A549 (cell line): Measurements from ENCODE around the gene MYO10. TPM values are rescaled to one million over a fixed set of nuclear protein-coding genes. Genes with fewer than 3 reads are reported as not detected.

Experiments used
- ATAC-seq, 2 experiments: fragments of 200-7000 bp in 1 of 2; fragments of >200 bp in 1 of 2; cut with Nextera tagmentation in 1 of 2; cut with Tn5 transposase in 1 of 2; 3 replicates each; pipeline versions ENCODE4 v1.8.0 to v1.9.1; 2018 to 2020; ENCODE audit warnings: mild to moderate bottlenecking in 1 of 2, moderate library complexity in 1 of 2
- CTCF ChIA-PET: fragments of 300-600 bp; sonication (Branson Sonifier 250); formaldehyde crosslinking; extraction: SDS; loops from one replicate; lab custom pipeline; 2021; ENCODE audit warnings: antibody characterized with exemption, inconsistent platforms; lab: Yijun Ruan, JAX
- POLR2A ChIA-PET: fragments of 350-600 bp; formaldehyde crosslinking; extraction: SDS; loops from one replicate; lab custom pipeline; 2021; ENCODE audit warnings: antibody characterized with exemption, inconsistent platforms; lab: Yijun Ruan, JAX
- DNase-seq, 2 experiments: peaks; one replicate each; pipeline versions ENCODE4 v3.0.0 to v3.0.0-alpha.2; 2011 to 2016; ENCODE audit warnings: low read depth in 1 of 2, low spot score in 1 of 2
- FAIRE-seq: peaks from 2 replicates; lab custom pipeline; 2011; peaks lifted over from hg19 to GRCh38; lab: Jason Lieb, UNC
- H3K27ac ChIP-seq, 2 experiments: fragments of >200 bp; sonication (Bioruptor Twin); formaldehyde crosslinking; 3 replicates each; pipeline ENCODE4 v1.5.1; 2016 to 2017
- H3K4me1 ChIP-seq: fragments of >200 bp; sonication (Bioruptor Twin); formaldehyde crosslinking; 3 replicates; pipeline ENCODE4 v1.6.1; 2016
- H3K4me2 ChIP-seq: fragments of >200 bp; sonication (Bioruptor Twin); formaldehyde crosslinking; 3 replicates; pipeline ENCODE4 v1.6.1; 2016
- H3K4me3 ChIP-seq: fragments of >200 bp; sonication (Bioruptor Twin); formaldehyde crosslinking; 3 replicates; pipeline ENCODE4 v1.5.1; 2016
- H3K9me3 ChIP-seq: fragments of >200 bp; sonication (Bioruptor Twin); formaldehyde crosslinking; 3 replicates; pipeline ENCODE4 v1.6.1; 2016
- BCL3 ChIP-seq: fragments of >200 bp; sonication (Bioruptor Twin); formaldehyde crosslinking; IDR thresholded peaks from 3 replicates; pipeline ENCODE4 v1.6.1; 2016
- CBX2 ChIP-seq: fragments of 200-600 bp; sonication (generic); IDR thresholded peaks from 2 replicates; pipeline ENCODE4 v1.6.1; 2016; ENCODE audit warnings: low read depth, mild to moderate bottlenecking, borderline replicate concordance
- CBX8 ChIP-seq: fragments of 200-600 bp; sonication (generic); IDR thresholded peaks from 2 replicates; pipeline ENCODE4 v1.6.1; 2016
- E2F6 ChIP-seq: IDR thresholded peaks from 2 replicates; pipeline ENCODE4 v1.6.1; 2012; ENCODE audit warnings: low read depth, borderline replicate concordance
- EHMT2 ChIP-seq: fragments of 200-600 bp; sonication (generic); IDR thresholded peaks from 2 replicates; pipeline ENCODE4 v1.6.1; 2016; ENCODE audit warnings: antibody characterized with exemption, low read depth, mild to moderate bottlenecking, moderate library complexity
- ESRRA ChIP-seq: fragments of 150-350 bp; IDR thresholded peaks from 2 replicates; pipeline ENCODE4 v1.6.1; 2014; ENCODE audit warnings: mild to moderate bottlenecking, low read length, borderline replicate concordance
- FOSB ChIP-seq: fragments of 250-450 bp; sonication (Bioruptor Pico); IDR thresholded peaks from 2 replicates; pipeline ENCODE4 v1.5.0; 2020; ENCODE audit warnings: mild to moderate bottlenecking, moderate library complexity
- FOXS1 ChIP-seq: fragments of 250-450 bp; sonication (Bioruptor Pico); IDR thresholded peaks from 2 replicates; pipeline ENCODE4 v1.5.0; 2020; ENCODE audit warnings: mild to moderate bottlenecking, moderate library complexity
- HEYL ChIP-seq: fragments of 250-450 bp; sonication (Bioruptor Pico); IDR thresholded peaks from 2 replicates; pipeline ENCODE4 v1.8.0; 2021; ENCODE audit warnings: mild to moderate bottlenecking, moderate library complexity
- HMGXB4 ChIP-seq: fragments of 250-450 bp; sonication (Bioruptor Pico); IDR thresholded peaks from 2 replicates; pipeline ENCODE4 v1.5.0; 2021; ENCODE audit warnings: mild to moderate bottlenecking, moderate library complexity, borderline replicate concordance
- HOXA7 ChIP-seq: fragments of 250-450 bp; sonication (Bioruptor Pico); IDR thresholded peaks from 2 replicates; pipeline ENCODE4 v1.5.0; 2020; ENCODE audit warnings: mild to moderate bottlenecking, moderate library complexity
- HOXB13 ChIP-seq: fragments of 250-450 bp; sonication (Bioruptor Pico); IDR thresholded peaks from 2 replicates; pipeline ENCODE4 v1.5.0; 2020; ENCODE audit warnings: low read depth, mild to moderate bottlenecking, moderate library complexity
- JUN ChIP-seq, 2 experiments: fragments of >200 bp; sonication (Bioruptor Twin); formaldehyde crosslinking; IDR thresholded peaks; 2 replicates in 1 of 2; 3 replicates in 1 of 2; pipeline ENCODE4 v1.6.1; 2016 to 2017
- JUNB ChIP-seq: fragments of >200 bp; sonication (Bioruptor Twin); formaldehyde crosslinking; IDR thresholded peaks from 2 replicates; pipeline ENCODE4 v1.6.1; 2016
- KDM1A ChIP-seq: fragments of 200-600 bp; sonication (generic); IDR thresholded peaks from 2 replicates; pipeline ENCODE4 v1.6.1; 2016; ENCODE audit warnings: low read depth, mild to moderate bottlenecking
- KDM5A ChIP-seq: fragments of 200-600 bp; sonication (generic); IDR thresholded peaks from 2 replicates; pipeline ENCODE4 v1.6.1; 2016; ENCODE audit warnings: antibody characterized with exemption, mild to moderate bottlenecking
- MYC ChIP-seq: IDR thresholded peaks from 2 replicates; pipeline ENCODE4 v1.6.1; 2012; ENCODE audit warnings: mild to moderate bottlenecking, inconsistent platforms, low read length, improper control_type of control experiment, borderline replicate concordance
- NFE2L2 ChIP-seq: fragments of 150-350 bp; conservative IDR thresholded peaks from 2 replicates; pipeline ENCODE4 v1.6.1; 2014; ENCODE audit warnings: low read length
- NPAS2 ChIP-seq: fragments of 250-450 bp; sonication (Bioruptor Pico); IDR thresholded peaks from 2 replicates; pipeline ENCODE4 v1.8.0; 2022; ENCODE audit warnings: mild to moderate bottlenecking, moderate library complexity, borderline replicate concordance
- PHF8 ChIP-seq: fragments of 200-600 bp; sonication (generic); IDR thresholded peaks from 2 replicates; pipeline ENCODE4 v1.6.1; 2016; ENCODE audit warnings: low read depth, mild to moderate bottlenecking, antibody characterized with exemption, moderate library complexity, borderline replicate concordance
- POLR2A ChIP-seq: IDR thresholded peaks from 2 replicates; pipeline ENCODE4 v1.6.1; 2012; ENCODE audit warnings: mild to moderate bottlenecking, low read length
- USF2 ChIP-seq: fragments of 450-650 bp; IDR thresholded peaks from 2 replicates; pipeline ENCODE4 v1.6.1; 2014; ENCODE audit warnings: antibody characterized with exemption
- WGBS: methylation state at CpG from one replicate; pipeline ENCODE4 v1.1.6; 2017; ENCODE audit errors: missing lambda C conversion rate; 5-methylcytosine and 5-hydroxymethylcytosine counted together
- polyA plus RNA-seq, 4 experiments: library from polyadenylated mRNA; depleted of rRNA in 3 of 4; stranded (reverse); fragments of >200 nt; fragmentation: RNase III in 1 of 4; extraction: RNeasy Plus Mini Kit Qiagen cat#74134 plus additional on column Dnase treatment in 1 of 4; gene quantifications; 2 replicates in 3 of 4; 3 replicates in 1 of 4; pipeline ENCODE4 v1.2.3, GENCODE V29; 2011 to 2017

The MYO10 gene
- polyA plus RNA-seq, 2 of the 4 experiments (the other 2 are of a cell fraction), result 68.0 to 68.5 TPM

GRCh38 chr5:16625096-16625495 lies 311.0 kb downstream of the MYO10 start:
- 70% methylated on average over 3 of the region's 3 CpGs for WGBS
- Histone ChIP-seq H3K27ac (no peak overlapping the region), H3K4me1 (no peaks in the 10 kb centered on the region), H3K4me3 (no peak overlapping the region), H3K9me3 (no peaks in the 10 kb centered on the region; the same call in 2 of the 3 replicates), H3K4me2 (no peak overlapping the region)
- no peak for DNase-seq
- FAIRE-seq, result no peak
- TF ChIP-seq PHF8 (no peak), NPAS2 (CRISPR knock-in tag) (no peak), FOXS1 (no peak)
- POLR2A ChIA-PET, result no interaction called here
- no peak for ATAC-seq
- CTCF ChIA-PET, result interaction anchor here (0.8 kb wide), 1 partner anchor 21 kb away, joined by 3 read pairs; no protein-coding TSS in a partner anchor

- 54% methylated on average over 2 of the region's 2 CpGs for WGBS
- Histone ChIP-seq H3K9me3 (no peaks in the 10 kb centered on the region), H3K4me2 (no peak overlapping the region), H3K4me3 (no peak overlapping the region), H3K4me1 (peaks cover 6% of the 10 kb centered on the region), H3K27ac (no peak overlapping the region)
- DNase-seq (no peak), FAIRE-seq (no peak), ATAC-seq (no peak)
- POLR2A ChIA-PET, result interaction anchor here (0.6 kb wide), 1 partner anchor 450 kb away, joined by 5 read pairs; no protein-coding TSS in a partner anchor
- TF ChIP-seq BCL3 (no peak), HEYL (CRISPR knock-in tag) (no peak), E2F6 (no peak), USF2 (no peak), CBX2 (no peak), NPAS2 (CRISPR knock-in tag) (no peak)
- CTCF ChIA-PET, result interaction anchor here (1.0 to 1.1 kb wide), 2 partner anchors 40 to 48 kb away, joined by 3 to 4 read pairs; no protein-coding TSS in a partner anchor
Measured at GRCh38 chr5:16619136-16619535, 317.0 kb downstream of the MYO10 start.

GRCh38 chr5:16618138-16618897 lies 317.8 kb downstream of the MYO10 start:
- DNase-seq, result no peak
- ChIA-PET POLR2A (no interaction called here), CTCF (interaction anchor here (1.1 kb wide), 1 partner anchor 40 kb away, joined by 3 read pairs; no protein-coding TSS in a partner anchor)
- WGBS, result 72% methylated on average over 10 of the region's 10 CpGs
- TF ChIP-seq BCL3 (no peak), FOXS1 (no peak), ESRRA (no peak), KDM5A (no peak)
- H3K9me3 ChIP-seq, result no peaks in the 10 kb centered on the region
- H3K4me1 ChIP-seq, result peaks cover 6% of the 10 kb centered on the region
- H3K4me3 ChIP-seq, result no peak overlapping the region
- ATAC-seq, result no peak
- FAIRE-seq, result no peak
- H3K27ac ChIP-seq, result no peak overlapping the region
- H3K4me2 ChIP-seq, result no peak overlapping the region

- TF ChIP-seq KDM1A, result no peak
- no peak for TF ChIP-seq EHMT2
- TF ChIP-seq JUN (IDR thresholded peaks at IDR 0.05), result no peak
- TF ChIP-seq HMGXB4 (CRISPR knock-in tag), result no peak
- TF ChIP-seq HOXB13 (CRISPR knock-in tag), result no peak
- TF ChIP-seq CBX8, result no peak
- TF ChIP-seq FOSB (CRISPR knock-in tag), result no peak
- TF ChIP-seq JUNB, result no peak
- TF ChIP-seq HOXA7 (CRISPR knock-in tag), result no peak
- TF ChIP-seq ESRRA, result no peak
- no peak for TF ChIP-seq NPAS2 (CRISPR knock-in tag)
- TF ChIP-seq NFE2L2, result no peak
- TF ChIP-seq POLR2A, result no peak
- no peak for TF ChIP-seq MYC
- H3K27ac ChIP-seq, result peak overlapping the region; percentile 63 to 90
- no peaks in the 10 kb centered on the region for H3K9me3 ChIP-seq
- POLR2A ChIA-PET, result no interaction called here
- H3K4me1 ChIP-seq, result peaks cover 6% of the 10 kb centered on the region
- no peak for FAIRE-seq
- 53% methylated on average over 25 of the region's 27 CpGs for WGBS
- CTCF ChIA-PET, result no interaction called here
- H3K4me3 ChIP-seq, result peak overlapping the region; percentile 62
- peak overlapping the region; percentile 92 for H3K4me2 ChIP-seq
- ATAC-seq, result peak in 1 of 2 experiments; percentile 7; a peak in 2 of 6 replicates
- no peak for DNase-seq
Measured at GRCh38 chr5:16617274-16617968, 318.7 kb downstream of the MYO10 start.
